ENCODE data around the gene DDX51.
"Not testable (repeated sequence)": the region's sequence is repeated elsewhere in the genome, so short reads cannot be mapped to it uniquely, and the experiment has no call there.

DDX51 gene

DNA sequence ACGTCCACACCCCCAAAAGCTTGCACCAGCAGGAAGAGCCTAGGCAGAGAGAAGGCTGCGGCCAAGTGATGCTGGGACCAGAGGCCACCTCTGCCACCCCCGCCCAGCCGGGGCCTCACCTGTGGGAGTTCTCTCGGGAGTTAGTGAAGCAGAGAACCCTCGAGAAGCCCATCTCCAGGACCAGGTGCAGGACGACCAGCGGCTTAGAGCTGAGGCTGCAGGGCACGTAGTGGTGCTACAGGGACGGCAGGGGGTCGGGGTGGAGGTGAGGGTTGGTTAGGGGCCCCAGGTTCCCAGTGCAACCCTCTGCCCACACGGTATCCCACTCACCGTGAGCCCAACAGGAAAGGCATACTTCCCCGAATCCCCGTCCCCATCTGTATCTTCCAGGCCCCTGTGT lies 3.6 kb downstream of the DDX51 start:
- TF ChIP-seq CTCF (conservative IDR thresholded peaks at IDR 0.05; ENCODE audit: low read depth, low read length) = no peak
- no peak overlapping the region for H3K4me3 ChIP-seq (ENCODE audit: low read length)
- DNase-seq (ENCODE audit: low read depth) = no peak

DNA sequence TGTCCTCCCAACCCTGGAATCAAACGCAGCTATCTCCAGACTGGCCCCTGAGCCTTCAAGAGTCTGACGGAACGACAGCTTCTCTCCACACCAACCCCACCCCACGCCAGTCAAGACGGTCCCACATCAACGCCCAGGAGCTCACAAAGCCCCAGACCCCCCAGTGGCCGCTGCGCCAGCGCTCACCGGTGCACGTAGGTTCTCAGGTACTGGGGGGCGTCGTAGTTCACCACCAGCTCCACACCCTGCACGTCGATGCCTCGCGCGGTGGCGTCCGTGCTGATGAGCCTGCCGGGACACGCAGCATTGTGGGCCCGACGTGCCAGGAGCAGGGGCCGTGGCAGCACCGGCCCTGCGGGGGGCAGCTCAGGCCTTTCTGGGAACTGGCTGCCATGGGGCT lies 4.2 kb downstream of the DDX51 start:
- no peak for TF ChIP-seq CTCF (conservative IDR thresholded peaks at IDR 0.05; ENCODE audit: low read depth, low read length)
- DNase-seq (ENCODE audit: low read depth) = no peak
- H3K4me3 ChIP-seq (ENCODE audit: low read length) = no peak overlapping the region

DNA sequence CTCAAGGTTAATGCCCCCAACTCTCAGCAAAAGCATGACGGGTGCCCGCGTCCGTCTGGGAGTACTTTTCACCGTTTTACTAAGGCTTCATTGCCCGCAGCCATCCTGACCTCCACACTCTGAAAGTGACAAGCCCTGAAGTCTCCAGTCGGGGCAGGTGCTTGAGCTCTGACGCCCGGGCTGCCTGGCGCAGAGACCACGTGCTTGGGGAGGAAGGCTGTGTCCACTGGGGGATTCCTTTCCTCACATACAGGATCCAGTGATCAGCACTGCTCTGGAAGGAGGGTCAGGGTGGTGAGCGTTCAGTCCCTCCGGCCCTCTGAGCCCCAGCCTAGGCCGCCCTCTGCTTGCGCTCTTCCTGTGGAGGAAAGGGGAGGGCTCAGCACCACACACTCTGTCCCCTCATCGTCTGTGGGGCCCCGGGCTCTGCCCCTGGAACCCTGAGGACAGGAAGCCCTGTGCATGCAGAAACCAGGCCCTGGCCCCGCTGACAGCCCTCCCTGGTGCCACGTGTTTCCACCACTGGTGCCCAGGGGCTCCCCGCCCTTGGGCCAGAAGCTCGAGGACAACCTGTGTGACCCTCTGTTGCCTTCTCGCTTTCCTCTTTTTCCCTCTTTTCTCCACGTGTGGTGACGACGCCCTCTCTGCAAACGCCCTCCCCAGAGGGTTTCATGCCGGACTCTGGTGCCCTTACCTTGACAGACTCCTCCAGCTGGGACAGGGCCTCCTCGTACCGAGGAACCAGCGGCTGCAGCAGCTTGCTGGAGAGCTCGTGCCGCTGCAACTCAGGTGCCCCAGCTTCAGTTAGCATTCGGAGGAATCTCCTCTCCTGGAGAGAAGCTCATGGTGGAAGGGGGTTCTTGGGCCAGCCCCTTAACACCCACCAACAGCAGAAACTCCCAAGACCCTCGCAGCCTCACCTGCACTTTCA lies 4.9 kb downstream of the DDX51 start:
- DNase-seq (ENCODE audit: low read depth) = no peak
- no peak for TF ChIP-seq CTCF (conservative IDR thresholded peaks at IDR 0.05; ENCODE audit: low read depth, low read length)

DNA sequence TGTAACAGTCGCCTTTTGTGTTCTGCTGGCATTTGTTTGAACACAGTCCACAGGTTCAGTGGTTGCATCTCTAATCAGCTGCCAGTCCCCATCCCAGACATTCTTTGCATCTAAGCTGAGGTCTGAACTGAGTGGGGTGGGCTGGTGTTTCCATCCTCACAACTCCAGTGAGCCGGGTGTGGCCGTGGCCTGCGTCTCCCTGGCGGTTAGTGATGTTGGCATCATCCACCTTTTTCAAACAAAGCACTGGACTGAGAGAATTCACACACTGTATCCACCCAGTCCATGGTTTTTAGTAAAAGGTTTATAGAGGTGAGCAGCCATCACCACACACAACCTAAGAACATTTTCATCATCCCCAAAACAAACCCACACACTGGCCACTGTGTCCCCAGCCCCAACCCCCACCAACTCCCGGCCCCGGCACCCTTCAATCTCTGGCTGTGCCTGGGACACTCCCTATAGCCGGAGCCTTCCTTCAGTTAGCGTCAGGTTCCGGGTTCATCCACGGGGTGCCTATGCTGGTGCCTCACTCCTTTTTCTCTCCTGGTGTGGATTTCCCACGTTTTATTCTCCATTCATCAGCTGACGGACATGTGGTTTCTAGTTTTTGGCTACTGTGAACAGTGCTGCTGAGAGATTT lies 6.5 kb downstream of the DDX51 start:
- TF ChIP-seq CTCF (conservative IDR thresholded peaks at IDR 0.05; ENCODE audit: low read depth, low read length) = no peak
- DNase-seq (ENCODE audit: low read depth) = no peak
- no peak overlapping the region for H3K4me3 ChIP-seq (ENCODE audit: low read length)

More for the DNA sequence above, 4.9 kb downstream of the DDX51 start:
- no peak overlapping the region for H3K4me3 ChIP-seq (ENCODE audit: low read length)

DNA sequence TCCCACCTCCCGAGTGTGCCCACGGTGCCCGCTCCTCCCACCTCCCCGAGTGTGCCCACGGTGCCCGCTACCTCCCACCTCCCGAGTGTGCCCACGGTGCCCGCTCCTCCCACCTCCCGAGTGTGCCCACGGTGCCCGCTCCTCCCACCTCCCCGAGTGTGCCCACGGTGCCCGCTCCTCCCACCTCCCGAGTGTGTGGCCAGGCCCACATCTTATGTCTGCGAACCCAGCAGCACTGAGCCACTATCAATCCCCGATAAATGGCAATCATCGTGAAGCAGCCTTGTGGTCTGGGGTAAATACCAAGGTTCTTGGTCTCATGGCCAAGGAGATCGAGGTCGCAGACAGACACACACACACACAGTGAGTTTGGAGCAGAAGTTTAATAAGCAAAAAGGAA lies 7.9 kb downstream of the DDX51 start:
- not testable (repeated sequence) for DNase-seq (ENCODE audit: low read depth); H3K4me3 ChIP-seq (ENCODE audit: low read length)

GRCh38 chr12:132134653-132135183 lies 9.4 kb downstream of the DDX51 start:
- DNase-seq (ENCODE audit: low read depth); H3K4me3 ChIP-seq (ENCODE audit: low read length): not testable (repeated sequence)

DNA sequence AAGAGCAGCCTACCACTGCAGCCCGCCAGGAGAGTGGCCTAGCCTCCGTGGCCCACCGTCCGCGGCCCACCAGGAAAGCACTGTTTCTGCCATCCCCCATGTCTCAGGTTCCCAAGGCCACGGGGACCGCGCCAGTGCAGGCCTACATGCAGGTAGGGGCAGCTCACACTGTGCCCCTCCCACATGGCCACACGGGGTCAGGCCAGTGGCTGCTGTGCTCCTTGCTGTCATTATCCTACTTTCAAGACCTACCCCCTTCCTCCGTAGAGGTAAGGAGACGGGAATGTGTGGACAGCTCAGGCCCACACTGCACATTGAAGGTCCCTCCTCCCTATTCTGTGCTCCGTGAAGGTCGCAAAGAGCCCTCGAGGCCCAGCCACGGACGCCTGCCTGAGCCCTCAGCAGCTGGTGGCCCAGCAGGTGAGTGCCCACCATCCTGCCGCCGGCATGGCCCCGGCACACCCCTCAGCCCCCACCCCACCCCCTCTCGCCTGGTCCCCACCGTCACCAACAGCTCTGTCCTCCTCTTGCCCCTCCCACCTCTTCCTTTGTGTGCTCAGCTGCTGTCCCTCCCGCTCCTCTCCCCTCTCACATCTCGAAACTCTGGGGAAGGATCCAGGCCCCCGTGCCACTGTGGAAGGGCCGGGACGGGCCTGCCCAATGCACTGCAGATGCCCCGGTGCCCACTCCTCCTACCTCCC lies 10.0 kb downstream of the DDX51 start:
- H3K4me3 ChIP-seq (ENCODE audit: low read length) = no peak overlapping the region
- DNase-seq (ENCODE audit: low read depth) = no peak
- TF ChIP-seq CTCF (conservative IDR thresholded peaks at IDR 0.05; ENCODE audit: low read depth, low read length) = no peak

Data from retinal pigment epithelial cell (primary cell).